GM19455 (cell line): ENCODE data around the gene RGS10.
"Not testable (repeated sequence)": the region's sequence is repeated elsewhere in the genome, so short reads cannot be mapped to it uniquely, and the experiment has no call there.

Experiments used
- ATAC-seq: cut with Tn5 transposase; IDR thresholded peaks from one replicate; pipeline ENCODE4 v1.9.1; 2021; ENCODE audit not compliant: unreplicated experiment

The RGS10 gene

GRCh38 chr10:119539359-119539825 is 3.1 kb downstream of the RGS10 start:
- ATAC-seq = no peak

- no peak for ATAC-seq
These were observed 3.7 kb downstream of the RGS10 start for GRCh38 chr10:119538632-119539358.

- no peak for ATAC-seq
These were observed 4.4 kb downstream of the RGS10 start for GRCh38 chr10:119537953-119538630.

- no peak for ATAC-seq
These were observed 6.0 kb downstream of the RGS10 start for GRCh38 chr10:119536508-119537025.

GRCh38 chr10:119535837-119536507 is 6.5 kb downstream of the RGS10 start:
- no peak for ATAC-seq

- ATAC-seq = no peak
These were observed 7.2 kb downstream of the RGS10 start for GRCh38 chr10:119535305-119535704.

- no peak for ATAC-seq
These were observed 9.0 kb downstream of the RGS10 start for GRCh38 chr10:119533473-119533872.

GRCh38 chr10:119532791-119533190 is 9.7 kb downstream of the RGS10 start:
- not testable (repeated sequence) for ATAC-seq

- not testable (repeated sequence) for ATAC-seq
These were observed 10.3 kb downstream of the RGS10 start for GRCh38 chr10:119532251-119532650.

GRCh38 chr10:119531067-119531466 is 11.5 kb downstream of the RGS10 start:
- no peak for ATAC-seq

- ATAC-seq = not testable (repeated sequence)
These were observed 13.8 kb downstream of the RGS10 start for GRCh38 chr10:119528663-119529237.

- ATAC-seq = no peak
These were observed 15.6 kb downstream of the RGS10 start for GRCh38 chr10:119526621-119527592.

- ATAC-seq = no peak
These were observed 16.4 kb downstream of the RGS10 start for GRCh38 chr10:119526149-119526548.

GRCh38 chr10:119525116-119525515 is 17.4 kb downstream of the RGS10 start:
- ATAC-seq = no peak

GRCh38 chr10:119524720-119525070 is 17.8 kb downstream of the RGS10 start:
- ATAC-seq = no peak

GRCh38 chr10:119523895-119524719 is 18.4 kb downstream of the RGS10 start:
- no peak for ATAC-seq

- ATAC-seq = no peak
These were observed 19.6 kb downstream of the RGS10 start for GRCh38 chr10:119522747-119523426.

GRCh38 chr10:119521443-119522204 is 20.9 kb downstream of the RGS10 start:
- ATAC-seq = no peak
